ENCODE data around the gene ATXN2. TPM values are rescaled to one million over a fixed set of nuclear protein-coding genes. Genes with fewer than 3 reads are reported as not detected.
"Not testable (repeated sequence)": the region's sequence is repeated elsewhere in the genome, so short reads cannot be mapped to it uniquely, and the experiment has no call there.

The ATXN2 gene
- total RNA-seq, 1 donor from 2014 or later, result 34.2 TPM

GRCh38 chr12:111586986-111587385, 12.1 kb downstream of the ATXN2 start:
- no peaks in the 10 kb centered on the region for H3K4me1 Mint-ChIP-seq
- no peaks in the 10 kb centered on the region for H3K9me3 ChIP-seq (ENCODE audit: low read depth)
- peaks cover 5% of the 10 kb centered on the region for H3K36me3 Mint-ChIP-seq
- no peak overlapping the region for H3K4me3 Mint-ChIP-seq
- no peak overlapping the region for H2AFZ ChIP-seq (replicated peaks)
- H3K9ac ChIP-seq, result no peak overlapping the region
- H3K27ac ChIP-seq, result no peak overlapping the region
- H3K4me1 ChIP-seq, result no peaks in the 10 kb centered on the region
- no peak for DNase-seq (ENCODE audit: low spot score)
- no peaks in the 10 kb centered on the region for H3K27me3 Mint-ChIP-seq (ENCODE audit: insufficient read depth, low read depth)
- no peaks in the 10 kb centered on the region for H3F3A ChIP-seq (ENCODE audit: low read depth)
- H3K36me3 ChIP-seq, result no peaks in the 10 kb centered on the region
- H3K27me3 ChIP-seq, result no peaks in the 10 kb centered on the region
- TF ChIP-seq EZH2phosphoT487 (IDR thresholded peaks at IDR 0.05) (no peak), EZH2 (IDR thresholded peaks at IDR 0.05) (no peak)
- TF ChIP-seq, protein P1, sequence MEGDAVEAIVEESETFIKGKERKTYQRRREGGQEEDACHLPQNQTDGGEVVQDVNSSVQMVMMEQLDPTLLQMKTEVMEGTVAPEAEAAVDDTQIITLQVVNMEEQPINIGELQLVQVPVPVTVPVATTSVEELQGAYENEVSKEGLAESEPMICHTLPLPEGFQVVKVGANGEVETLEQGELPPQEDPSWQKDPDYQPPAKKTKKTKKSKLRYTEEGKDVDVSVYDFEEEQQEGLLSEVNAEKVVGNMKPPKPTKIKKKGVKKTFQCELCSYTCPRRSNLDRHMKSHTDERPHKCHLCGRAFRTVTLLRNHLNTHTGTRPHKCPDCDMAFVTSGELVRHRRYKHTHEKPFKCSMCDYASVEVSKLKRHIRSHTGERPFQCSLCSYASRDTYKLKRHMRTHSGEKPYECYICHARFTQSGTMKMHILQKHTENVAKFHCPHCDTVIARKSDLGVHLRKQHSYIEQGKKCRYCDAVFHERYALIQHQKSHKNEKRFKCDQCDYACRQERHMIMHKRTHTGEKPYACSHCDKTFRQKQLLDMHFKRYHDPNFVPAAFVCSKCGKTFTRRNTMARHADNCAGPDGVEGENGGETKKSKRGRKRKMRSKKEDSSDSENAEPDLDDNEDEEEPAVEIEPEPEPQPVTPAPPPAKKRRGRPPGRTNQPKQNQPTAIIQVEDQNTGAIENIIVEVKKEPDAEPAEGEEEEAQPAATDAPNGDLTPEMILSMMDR (IDR thresholded peaks at IDR 0.05), result no peak
- no peak overlapping the region for H3K4me2 ChIP-seq
- H4K20me1 ChIP-seq (ENCODE audit: low read depth), result peaks cover 61% of the 10 kb centered on the region
- H3K4me3 ChIP-seq, result no peak overlapping the region
- peaks cover 100% of the 10 kb centered on the region for H3K79me2 ChIP-seq (ENCODE audit: low read depth)
- H3K9me3 Mint-ChIP-seq, result peaks cover under 1% of the 10 kb centered on the region
- no peak overlapping the region for H3K27ac Mint-ChIP-seq

- Histone ChIP-seq H3K27ac (no peak overlapping the region), H3K4me1 (no peaks in the 10 kb centered on the region), H3K9me3 (ENCODE audit: low read depth) (no peaks in the 10 kb centered on the region), H2AFZ (replicated peaks) (no peak overlapping the region), H3F3A (ENCODE audit: low read depth) (no peaks in the 10 kb centered on the region), H3K27me3 (no peaks in the 10 kb centered on the region), H3K79me2 (ENCODE audit: low read depth) (peaks cover 100% of the 10 kb centered on the region), H3K4me2 (no peak overlapping the region), H3K9ac (no peak overlapping the region), H3K4me3 (no peak overlapping the region), H3K36me3 (no peaks in the 10 kb centered on the region), H4K20me1 (ENCODE audit: low read depth) (peaks cover 56% of the 10 kb centered on the region)
- DNase-seq (ENCODE audit: low spot score), result no peak
- TF ChIP-seq, protein P1 (IDR thresholded peaks at IDR 0.05), result no peak
- no peak for TF ChIP-seq EZH2phosphoT487 (IDR thresholded peaks at IDR 0.05)
- TF ChIP-seq EZH2 (IDR thresholded peaks at IDR 0.05), result no peak
- Mint-ChIP-seq H3K36me3 (peaks cover 12% of the 10 kb centered on the region), H3K27me3 (ENCODE audit: insufficient read depth, low read depth) (no peaks in the 10 kb centered on the region), H3K4me3 (no peak overlapping the region), H3K27ac (no peak overlapping the region), H3K4me1 (no peaks in the 10 kb centered on the region), H3K9me3 (peaks cover 4% of the 10 kb centered on the region)
Measured at GRCh38 chr12:111585690-111586089, 13.4 kb downstream of the ATXN2 start.

- Histone ChIP-seq H3K36me3 (no peaks in the 10 kb centered on the region), H2AFZ (replicated peaks) (no peak overlapping the region), H3K9ac (no peak overlapping the region), H3K4me1 (no peaks in the 10 kb centered on the region), H3K4me2 (no peak overlapping the region), H3F3A (ENCODE audit: low read depth) (no peaks in the 10 kb centered on the region), H3K27me3 (no peaks in the 10 kb centered on the region), H3K79me2 (ENCODE audit: low read depth) (peaks cover 98% of the 10 kb centered on the region), H3K4me3 (no peak overlapping the region), H3K27ac (no peak overlapping the region), H3K9me3 (ENCODE audit: low read depth) (no peaks in the 10 kb centered on the region), H4K20me1 (ENCODE audit: low read depth) (peaks cover 53% of the 10 kb centered on the region)
- no peak for DNase-seq (ENCODE audit: low spot score)
- no peaks in the 10 kb centered on the region for H3K4me1 Mint-ChIP-seq
- H3K4me3 Mint-ChIP-seq, result no peak overlapping the region
- TF ChIP-seq EZH2 (IDR thresholded peaks at IDR 0.05) (no peak), EZH2phosphoT487 (IDR thresholded peaks at IDR 0.05) (no peak)
- TF ChIP-seq, protein P1 (IDR thresholded peaks at IDR 0.05), result no peak
- H3K27ac Mint-ChIP-seq, result no peak overlapping the region
- H3K9me3 Mint-ChIP-seq, result peaks cover 4% of the 10 kb centered on the region
- H3K27me3 Mint-ChIP-seq (ENCODE audit: insufficient read depth, low read depth), result no peaks in the 10 kb centered on the region
- peaks cover 14% of the 10 kb centered on the region for H3K36me3 Mint-ChIP-seq
Measured at GRCh38 chr12:111584959-111585358, 14.2 kb downstream of the ATXN2 start.

DNA sequence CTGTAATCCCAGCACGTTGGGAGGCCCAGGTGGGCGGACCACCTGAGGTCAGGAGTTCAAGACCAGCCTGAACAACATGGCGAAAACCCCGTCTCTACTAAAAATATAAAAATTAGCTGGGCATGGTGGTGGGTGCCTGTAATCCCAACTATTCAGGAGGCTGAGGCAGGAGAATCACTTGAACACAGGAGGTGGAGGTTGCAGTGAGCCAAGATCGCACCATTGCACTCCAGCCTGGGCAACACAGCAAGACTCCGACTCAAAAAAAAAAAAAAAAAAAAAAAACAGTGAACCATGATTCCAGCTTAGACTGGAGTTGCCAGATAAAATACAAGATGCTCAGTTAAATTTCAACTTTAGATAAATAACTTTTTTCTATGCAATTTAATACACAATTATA, 15.6 kb downstream of the ATXN2 start:
- not testable (repeated sequence) for H3K27me3 Mint-ChIP-seq (ENCODE audit: insufficient read depth, low read depth); H3K27ac Mint-ChIP-seq; H3K4me1 Mint-ChIP-seq; H3F3A ChIP-seq (ENCODE audit: low read depth); H3K4me1 ChIP-seq; H3K9me3 ChIP-seq (ENCODE audit: low read depth); H3K36me3 ChIP-seq; H3K27me3 ChIP-seq; H3K4me3 Mint-ChIP-seq; H2AFZ ChIP-seq (replicated peaks); DNase-seq (ENCODE audit: low spot score); H3K4me3 ChIP-seq; H3K9me3 Mint-ChIP-seq; H3K9ac ChIP-seq; H3K4me2 ChIP-seq; H3K27ac ChIP-seq
- peaks cover 16% of the 10 kb centered on the region for H3K36me3 Mint-ChIP-seq
- Histone ChIP-seq H4K20me1 (ENCODE audit: low read depth) (peaks cover 48% of the 10 kb centered on the region), H3K79me2 (ENCODE audit: low read depth) (peaks cover 98% of the 10 kb centered on the region)

Measured in neural progenitor cell (in vitro differentiated cells).